ENCODE data around the gene C10orf143.

DNA sequence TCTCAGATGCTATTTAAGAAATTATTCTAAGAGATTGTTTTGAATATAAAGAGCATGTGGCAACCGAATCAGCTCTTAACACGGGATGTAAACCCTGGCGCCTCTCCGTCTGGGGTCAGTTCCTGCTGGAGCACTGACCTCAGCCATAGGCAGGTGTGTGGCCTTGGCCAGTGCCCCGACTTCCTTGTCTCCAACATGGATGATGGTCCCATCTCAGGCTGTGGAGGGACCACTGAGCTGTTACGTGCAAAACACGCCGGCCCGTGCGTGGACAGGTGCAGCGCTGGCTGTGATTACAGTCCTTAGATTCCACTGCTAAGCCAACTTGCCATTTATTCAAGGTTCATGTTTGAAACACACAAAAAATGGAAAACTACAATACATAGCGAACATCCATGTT lies 59.9 kb downstream of the C10orf143 start:
- TF ChIP-seq POLR2A (IDR thresholded peaks at IDR 0.05), result no peak
- TF ChIP-seq, protein P1, sequence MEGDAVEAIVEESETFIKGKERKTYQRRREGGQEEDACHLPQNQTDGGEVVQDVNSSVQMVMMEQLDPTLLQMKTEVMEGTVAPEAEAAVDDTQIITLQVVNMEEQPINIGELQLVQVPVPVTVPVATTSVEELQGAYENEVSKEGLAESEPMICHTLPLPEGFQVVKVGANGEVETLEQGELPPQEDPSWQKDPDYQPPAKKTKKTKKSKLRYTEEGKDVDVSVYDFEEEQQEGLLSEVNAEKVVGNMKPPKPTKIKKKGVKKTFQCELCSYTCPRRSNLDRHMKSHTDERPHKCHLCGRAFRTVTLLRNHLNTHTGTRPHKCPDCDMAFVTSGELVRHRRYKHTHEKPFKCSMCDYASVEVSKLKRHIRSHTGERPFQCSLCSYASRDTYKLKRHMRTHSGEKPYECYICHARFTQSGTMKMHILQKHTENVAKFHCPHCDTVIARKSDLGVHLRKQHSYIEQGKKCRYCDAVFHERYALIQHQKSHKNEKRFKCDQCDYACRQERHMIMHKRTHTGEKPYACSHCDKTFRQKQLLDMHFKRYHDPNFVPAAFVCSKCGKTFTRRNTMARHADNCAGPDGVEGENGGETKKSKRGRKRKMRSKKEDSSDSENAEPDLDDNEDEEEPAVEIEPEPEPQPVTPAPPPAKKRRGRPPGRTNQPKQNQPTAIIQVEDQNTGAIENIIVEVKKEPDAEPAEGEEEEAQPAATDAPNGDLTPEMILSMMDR (IDR thresholded peaks at IDR 0.05), result no peak
